Activated CD8-positive, alpha-beta memory T cell treated with anti-CD3 and anti-CD28 coated beads, Interleukin-2, amount 50 U/mL, for 4 hours (primary cell): ENCODE results near the gene ELOB.

Source experiments
- DNase-seq: peaks from one replicate; pipeline ENCODE4 v3.0.0-alpha.2; 2020

The ELOB gene

DNA sequence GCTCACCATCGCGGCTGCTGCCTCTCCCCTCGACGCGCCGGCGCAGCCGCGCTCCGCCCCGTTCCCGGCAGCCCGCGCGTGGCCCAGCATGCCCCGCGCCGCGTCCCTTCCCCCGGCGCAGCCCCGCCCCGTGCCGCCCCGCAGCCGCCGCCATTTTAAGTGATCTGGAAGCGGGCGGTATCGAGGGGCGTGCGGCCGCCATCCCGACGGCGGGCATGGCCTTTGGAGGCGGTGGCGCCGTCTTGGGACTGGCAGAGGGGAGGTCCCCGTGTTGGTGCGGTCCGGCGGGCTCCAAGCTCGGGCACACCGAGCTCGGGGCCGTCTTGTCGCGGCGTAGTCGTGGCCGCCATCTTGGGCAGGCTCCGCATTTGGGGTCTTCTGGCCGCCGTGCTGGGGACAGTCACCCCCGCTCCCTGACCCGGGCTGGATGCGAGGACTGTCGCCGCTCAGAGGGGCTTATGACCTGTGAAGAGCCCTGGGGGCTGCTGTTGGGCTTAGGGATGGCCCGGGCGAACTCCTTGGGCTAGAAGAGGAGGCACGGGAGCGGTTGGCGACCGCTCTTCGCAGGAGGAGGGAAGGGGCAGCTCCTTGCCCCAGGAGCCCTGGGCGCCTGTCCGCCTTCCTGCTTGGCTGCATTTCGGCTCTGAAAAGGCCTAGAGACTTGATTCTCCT is at the start of gene ELOB:
Gene ELOB (minus strand): TSS at position 50 of the 672 bp plus-strand sequence. CDS start 41 bp downstream, at position 9.
- DNase-seq = peak; percentile 89

DNA sequence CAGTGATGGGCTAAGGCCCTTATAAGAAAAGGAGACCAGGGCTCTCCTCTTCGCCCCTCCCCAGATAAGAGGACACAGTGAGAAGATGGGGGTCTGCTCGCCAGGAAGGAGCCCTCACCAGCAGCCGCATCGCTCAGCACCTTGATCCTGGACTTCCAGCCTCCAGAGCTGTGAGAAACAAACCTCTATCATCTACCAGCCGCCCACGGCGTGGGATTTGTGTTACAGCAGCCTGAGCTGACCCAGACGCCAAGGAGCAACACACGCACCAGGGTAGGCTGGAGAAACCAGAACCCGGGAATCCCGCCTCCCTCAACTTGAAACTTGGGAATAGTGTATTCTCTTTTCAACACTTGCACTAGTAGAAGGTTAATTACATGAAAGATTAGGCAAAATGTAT is 48.8 kb upstream of the ELOB start:
- no peak for DNase-seq

DNA sequence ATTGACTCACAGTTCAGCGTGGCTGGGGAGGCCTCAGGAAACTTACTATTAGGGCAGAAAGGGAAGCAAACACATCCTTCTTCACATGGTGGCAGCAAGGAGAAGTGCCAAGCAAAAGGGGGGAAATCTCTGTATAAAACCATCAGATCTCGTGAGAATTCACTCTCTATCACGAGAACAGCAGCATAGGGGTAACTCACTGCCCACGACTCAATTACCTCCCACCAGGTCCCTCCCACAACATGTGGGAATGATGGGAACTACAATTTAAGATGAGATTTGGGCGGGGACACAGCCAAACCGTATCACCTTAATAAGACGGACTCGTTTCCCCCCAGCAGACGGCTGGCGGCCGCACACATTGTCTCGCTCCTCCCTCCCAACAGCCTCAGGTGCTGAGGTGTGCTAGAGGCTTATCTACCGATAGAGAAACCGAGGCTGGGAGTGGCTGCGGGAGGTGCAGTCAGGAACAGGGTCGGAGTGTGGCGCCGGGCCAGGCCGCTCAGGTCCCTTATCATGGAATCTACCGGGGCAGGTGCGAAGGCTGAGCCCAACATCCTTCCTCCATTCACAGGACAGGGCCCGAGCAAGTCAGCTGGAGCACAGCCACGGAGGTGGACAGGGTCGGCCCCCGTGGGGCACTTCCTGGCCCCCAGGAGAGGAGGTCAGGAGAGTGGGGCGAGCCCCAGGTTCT is 48.1 kb upstream of the ELOB start:
- no peak for DNase-seq

DNA sequence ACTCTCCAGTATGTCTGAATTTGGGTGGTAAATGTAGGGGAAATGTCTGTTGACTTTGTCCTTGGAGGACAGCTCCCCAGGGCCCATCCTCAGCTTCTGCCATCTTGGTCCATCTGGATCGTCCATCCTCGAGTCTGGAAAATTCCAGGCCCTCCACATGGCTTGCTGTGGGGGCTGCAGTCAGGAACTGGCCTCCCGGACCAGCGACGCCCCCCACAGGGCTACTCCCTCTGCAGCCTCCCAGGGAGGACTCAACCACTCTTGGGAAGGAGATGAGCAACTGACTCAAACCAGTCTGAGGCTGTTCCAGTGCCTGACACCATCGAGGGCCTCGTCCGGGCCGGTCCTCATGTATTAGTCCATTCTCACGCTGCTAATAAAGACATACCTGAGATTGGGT is 47.5 kb upstream of the ELOB start:
- DNase-seq = no peak

DNA sequence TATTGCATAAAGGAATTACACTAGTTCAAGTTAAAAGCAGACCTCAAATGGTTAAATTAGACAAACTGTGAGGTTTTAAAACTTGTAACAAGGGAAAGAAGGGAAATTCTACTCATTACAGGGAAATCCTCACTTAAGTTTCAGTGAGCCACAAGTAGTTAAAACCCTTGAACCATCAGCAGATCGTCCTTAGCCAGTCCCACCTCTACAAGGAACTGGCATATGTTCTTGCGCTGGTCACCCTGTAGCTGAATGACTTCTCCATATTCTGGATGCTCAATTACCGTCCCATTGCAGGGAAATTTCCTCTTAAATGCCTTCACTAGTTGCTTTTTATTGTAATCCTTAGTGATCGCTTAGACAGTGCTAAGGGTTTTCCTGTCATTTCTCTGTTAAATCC is 45.4 kb upstream of the ELOB start:
- DNase-seq = no peak

DNA sequence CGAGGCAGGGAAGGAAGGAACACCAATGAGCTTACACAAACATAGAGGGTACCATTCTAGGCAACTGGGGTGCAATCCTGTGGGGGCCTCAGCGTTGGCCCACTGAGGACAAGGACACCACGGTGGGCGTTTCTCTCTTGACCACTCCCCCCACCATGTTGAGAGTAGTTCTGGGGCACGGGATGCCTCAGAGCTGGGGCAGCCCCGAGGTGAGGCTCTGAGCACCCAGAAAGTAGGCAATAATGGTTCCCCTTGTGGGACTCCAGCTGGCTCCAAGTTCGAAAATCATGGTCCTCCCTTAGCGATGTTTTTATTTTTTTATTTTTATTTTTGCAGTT is 45.0 kb upstream of the ELOB start:
- no peak for DNase-seq

DNA sequence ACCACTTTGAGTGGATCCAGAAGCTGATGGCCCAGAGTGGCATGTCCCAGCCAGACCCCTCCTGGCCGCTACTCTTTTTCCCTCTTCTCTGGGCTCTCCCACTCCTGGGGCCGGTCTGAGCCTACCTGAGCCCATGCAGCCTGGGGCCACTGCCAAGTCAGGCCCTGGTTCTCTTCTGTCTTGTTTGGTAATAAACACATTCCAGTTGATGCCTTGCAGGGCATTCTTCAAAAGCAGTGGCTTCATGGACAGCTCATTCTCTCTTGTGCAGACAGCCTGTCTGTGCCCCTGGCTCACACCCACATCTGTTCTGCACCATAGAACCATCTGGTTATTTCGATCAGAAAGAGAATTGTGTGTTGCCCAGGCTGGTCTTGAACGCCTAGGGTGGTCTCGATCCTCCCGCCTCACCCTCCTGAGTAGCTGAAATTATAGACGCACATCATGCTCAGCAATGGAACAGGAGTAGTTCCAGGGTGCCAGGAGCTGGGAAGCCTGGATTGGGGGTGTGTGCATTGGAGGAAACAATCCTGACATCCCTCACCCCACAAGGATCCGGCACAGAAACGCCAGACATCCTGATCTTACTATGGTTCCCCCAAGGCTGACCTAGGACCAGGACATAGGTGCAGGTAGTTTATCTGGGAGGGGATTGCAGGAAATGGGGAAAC is 44.5 kb upstream of the ELOB start:
- DNase-seq = no peak

DNA sequence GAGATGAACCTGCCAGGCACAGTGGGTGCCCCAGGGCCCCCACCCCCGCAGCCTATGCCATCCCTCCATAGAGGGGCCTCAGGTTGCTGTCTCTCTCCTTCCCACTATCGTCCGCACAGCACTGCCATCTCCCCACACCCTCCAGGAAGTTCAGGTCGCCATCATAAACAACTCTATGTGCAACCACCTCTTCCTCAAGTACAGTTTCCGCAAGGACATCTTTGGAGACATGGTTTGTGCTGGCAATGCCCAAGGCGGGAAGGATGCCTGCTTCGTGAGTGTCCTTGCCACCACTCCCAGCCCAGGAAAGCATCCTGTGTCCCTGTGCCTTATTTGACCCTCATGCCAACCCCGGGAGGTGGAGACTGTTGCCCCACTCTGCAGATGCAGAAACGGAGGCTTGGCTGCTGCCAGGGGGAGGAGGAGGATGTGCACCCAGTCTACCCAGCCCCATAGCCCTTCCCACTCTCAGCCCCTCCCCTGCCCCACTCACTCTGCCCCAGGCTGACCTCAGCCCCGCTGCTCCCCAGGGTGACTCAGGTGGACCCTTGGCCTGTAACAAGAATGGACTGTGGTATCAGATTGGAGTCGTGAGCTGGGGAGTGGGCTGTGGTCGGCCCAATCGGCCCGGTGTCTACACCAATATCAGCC is 43.9 kb upstream of the ELOB start:
- no peak for DNase-seq

DNA sequence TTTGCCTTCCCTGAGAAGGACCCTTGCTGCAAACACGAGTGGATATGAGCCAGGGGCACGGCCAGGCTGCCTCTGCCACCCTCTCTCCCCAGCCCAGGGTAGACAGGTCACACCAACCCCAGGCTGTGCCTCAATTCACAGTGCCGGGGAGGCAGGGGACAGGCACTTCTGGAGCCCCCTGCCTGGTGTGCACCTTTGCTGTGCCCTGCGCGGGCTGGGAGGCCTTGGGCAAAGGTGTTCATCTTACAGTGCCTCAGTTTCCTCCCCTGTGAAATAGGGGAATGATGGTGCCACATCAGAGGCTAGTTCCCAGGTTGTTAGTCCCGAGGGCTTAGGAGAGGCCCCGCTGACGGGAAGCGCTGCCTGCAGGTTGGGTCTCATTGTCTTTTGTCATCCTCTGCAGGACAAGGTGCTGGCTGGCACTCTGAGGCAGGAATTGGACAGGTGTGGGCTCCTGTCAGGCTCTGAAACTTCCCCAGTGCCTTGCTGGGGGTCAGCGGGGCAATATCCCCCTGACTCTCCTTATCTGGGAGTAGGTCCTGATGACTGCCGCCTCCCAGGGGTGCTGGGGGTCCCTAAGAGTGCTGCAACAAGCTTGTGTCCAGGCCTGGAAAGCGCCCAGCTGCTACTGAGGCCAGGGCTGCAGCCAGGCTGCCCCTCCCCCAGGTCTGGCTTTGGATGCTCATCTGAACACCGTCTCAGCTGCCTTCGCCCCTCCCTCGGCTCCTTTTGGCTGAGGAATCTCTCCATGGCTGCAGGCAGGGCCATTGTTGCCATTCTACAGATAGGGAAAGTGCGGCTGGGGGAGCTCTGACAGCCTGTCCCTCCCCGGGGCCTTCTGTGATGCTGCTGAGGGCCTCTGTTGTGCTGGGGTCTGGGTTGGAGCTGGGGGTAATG is 43.1 kb upstream of the ELOB start:
- no peak for DNase-seq

DNA sequence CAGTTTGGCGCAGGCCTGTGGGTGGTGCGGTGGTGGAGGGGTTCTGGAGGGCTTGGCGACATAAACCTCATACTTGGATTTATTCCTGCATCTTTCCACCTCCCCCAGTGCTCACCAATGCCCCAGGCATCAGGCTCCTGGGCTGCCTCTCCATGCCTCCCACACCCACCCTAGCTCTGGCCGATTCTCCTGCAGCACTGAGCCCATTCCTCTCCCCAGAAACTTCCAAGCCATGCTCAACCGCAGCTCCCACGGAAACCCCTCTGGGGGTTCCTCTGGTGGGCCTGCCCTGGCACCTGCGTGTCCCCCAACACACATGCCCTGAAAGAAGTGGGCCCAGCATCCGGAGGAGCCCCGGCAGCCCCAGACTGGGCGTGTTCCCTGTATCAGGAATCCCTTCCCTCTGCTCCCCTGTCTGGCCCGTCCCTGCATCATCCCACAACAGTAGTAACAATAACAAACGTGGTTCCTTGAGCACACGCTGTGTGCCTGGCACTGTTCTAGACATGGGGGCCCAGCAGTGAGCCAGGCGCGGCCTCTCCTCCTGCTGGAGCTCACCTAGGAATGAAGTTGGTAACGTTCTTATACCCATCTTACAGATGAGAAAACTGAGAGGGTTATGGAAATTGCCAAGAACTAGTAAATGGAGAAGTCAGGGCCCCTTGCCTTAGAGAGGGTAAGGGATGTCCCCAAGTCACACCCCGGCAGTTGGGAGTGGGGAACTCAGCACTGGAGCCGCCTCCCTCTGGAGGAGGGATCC is 42.3 kb upstream of the ELOB start:
- DNase-seq = no peak

DNA sequence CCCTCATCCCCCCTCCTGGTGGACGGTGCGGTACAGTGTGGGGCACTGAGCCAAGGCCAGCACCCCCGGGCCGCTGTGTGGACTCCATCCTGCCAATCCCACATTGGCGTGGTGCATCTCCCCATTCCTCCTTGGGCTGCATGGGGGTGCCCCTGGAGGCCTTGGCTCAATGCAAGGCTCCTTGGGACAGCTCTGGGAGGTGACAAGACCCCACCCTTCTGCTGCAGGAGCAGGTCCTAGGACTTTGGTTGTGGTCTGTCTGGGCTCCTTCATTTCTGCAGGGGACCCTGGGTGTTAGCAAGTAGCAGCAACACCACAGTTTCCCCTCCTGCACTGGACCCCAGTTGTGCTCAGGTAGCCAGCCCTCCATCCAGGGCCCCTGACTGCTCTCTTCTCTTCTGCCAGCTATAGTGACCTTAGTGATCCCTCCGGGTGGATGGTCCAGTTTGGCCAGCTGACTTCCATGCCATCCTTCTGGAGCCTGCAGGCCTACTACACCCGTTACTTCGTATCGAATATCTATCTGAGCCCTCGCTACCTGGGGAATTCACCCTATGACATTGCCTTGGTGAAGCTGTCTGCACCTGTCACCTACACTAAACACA is 41.3 kb upstream of the ELOB start:
- no peak for DNase-seq

DNA sequence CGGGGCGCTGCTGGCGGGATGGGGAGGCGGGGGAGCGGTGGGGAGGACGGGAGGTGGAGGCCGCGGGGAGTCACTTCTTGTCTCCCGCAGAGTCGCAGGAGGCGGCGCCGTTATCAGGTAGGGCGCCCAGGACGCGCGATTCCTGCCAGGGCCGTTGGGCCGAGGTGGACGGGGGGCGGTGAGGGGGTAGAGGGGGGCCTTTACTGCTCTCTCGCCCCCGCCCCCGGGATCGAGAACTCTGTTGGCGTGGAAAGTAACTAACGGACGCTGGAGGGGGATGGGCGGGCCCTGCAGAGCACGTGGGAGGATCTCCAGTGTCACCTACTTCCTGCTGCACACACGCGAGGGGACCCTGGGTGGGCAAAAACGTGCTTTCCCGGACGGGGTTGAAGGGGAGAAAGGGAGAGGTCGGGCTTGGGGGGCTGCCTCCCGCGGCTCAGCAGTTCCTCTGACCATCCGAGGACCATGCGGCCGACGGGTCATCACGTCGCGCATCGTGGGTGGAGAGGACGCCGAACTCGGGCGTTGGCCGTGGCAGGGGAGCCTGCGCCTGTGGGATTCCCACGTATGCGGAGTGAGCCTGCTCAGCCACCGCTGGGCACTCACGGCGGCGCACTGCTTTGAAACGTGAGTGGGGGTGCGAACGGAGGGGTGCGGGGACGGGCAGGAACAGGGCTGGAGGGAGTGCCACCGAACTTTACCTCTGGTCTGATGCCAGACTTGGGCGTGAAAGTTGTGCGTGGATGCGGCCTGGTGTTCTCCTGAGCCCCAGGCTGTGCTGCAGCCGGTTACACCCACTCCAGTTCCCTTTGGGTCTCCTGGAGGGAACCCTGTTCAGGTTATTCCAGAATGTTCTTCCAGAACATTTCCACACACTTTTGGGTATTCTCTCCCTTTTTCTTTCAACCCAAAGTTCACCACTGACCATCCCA is 40.5 kb upstream of the ELOB start:
- DNase-seq = no peak

DNA sequence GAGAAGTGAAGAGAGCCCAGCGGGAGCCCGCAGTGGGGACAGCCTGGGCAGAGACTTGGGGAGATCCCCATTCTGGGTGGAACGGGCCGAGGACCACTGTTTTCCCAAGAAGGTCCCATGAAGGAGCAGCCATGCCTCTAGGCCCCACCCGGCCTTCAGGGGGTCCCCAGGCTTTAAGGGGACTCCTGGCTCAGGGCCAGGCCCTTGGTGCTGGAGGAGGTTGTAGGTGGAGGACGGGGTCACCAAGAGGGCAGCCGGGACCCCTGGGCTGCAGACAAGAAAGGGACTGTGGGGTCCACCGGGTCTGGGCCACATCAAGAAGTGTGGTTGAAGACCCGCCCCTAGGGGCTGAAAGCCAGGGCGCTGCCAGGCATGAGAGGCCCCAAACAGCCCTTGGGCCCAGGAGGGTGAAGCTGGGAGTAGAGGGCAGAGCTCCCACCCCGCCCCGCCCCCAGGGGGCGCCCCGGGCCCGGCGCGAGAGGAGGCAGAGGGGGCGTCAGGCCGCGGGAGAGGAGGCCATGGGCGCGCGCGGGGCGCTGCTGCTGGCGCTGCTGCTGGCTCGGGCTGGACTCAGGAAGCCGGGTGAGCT is 39.8 kb upstream of the ELOB start, which contains the start of gene PRSS21:
Gene PRSS21 (plus strand): TSS at position 487 of the 589 bp plus-strand sequence. CDS start 32 bp downstream, at position 519.
- peak; percentile 35 for DNase-seq

DNA sequence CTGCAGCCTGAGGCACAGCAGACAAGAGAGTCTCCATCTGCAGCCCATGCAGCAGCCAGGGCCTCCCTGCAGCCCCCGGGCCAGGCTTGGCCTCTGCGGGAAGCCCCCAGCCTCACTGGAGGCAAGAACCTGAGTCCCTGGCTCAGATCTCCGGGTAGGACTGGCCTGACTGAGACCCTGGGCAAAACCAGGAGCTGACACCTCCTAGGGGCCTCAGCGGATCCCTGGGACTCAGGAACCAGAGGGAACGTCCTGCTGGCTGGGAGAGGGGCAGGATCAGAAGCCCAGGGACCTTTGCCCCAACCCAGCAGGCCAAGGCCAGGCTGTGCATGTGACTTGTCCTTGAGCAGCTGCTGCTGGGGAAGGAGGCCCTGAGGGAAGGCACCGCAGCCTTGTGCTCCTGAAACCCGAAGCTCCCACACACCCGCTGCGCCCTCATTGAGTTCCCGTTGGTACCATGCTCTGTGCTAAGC is 38.3 kb upstream of the ELOB start:
- DNase-seq = no peak

DNA sequence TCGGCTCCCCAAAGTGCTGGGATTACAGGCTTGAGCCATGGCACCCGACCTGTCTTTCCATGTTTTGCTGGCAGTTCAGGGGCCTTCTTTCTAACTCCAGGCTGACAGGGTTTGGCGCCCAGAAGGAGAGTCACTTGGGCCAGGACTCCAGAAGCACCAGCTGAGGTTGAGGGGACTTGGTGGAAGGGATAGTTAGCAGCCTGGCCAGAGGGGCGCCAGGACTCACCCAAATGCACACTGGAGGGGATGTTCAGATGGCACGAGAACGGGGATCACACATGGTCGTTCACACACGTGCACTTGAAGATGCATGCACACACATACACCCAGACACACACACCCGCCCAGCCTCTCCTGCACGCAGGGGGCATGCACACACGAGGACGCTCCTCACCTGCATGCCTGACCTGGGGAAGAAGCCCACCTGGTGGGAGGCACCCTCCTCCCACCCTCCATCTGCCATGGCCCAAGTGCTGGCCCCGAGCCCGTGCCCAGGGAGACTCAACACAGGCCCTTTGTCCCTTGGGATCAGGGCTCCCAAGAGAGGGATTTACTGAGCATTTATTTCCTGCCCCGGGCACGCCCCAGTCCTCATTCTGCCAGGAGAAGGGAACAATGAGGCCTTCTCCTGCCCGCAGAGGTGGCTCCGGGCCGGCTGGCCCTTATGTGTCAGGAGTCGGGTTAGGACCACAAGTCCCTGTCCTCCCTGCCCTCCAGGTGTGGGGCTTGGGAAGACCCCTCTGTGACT is 37.6 kb upstream of the ELOB start:
- DNase-seq = no peak

DNA sequence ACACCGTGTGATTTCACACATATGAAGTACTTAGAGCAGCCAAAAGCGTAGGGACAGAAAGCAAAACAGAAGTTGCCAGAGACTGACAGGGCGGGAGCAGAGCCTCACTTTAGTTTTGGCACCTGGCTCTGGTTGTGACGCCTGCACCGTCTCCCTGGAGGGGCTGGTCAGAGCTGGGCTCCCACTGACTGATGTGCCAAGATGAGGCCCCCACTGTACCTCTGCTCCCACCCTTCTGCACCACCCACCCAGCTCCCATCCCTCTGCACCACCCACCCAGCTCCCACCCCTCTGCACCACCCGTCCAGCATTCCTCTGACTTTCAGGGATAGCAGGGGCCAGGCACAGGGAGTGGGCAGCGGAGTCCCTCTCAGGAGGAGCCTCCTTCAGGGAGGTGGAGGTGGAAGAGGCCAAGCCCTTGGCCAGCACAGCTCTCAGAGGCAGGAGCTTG is 36.7 kb upstream of the ELOB start:
- no peak for DNase-seq

DNA sequence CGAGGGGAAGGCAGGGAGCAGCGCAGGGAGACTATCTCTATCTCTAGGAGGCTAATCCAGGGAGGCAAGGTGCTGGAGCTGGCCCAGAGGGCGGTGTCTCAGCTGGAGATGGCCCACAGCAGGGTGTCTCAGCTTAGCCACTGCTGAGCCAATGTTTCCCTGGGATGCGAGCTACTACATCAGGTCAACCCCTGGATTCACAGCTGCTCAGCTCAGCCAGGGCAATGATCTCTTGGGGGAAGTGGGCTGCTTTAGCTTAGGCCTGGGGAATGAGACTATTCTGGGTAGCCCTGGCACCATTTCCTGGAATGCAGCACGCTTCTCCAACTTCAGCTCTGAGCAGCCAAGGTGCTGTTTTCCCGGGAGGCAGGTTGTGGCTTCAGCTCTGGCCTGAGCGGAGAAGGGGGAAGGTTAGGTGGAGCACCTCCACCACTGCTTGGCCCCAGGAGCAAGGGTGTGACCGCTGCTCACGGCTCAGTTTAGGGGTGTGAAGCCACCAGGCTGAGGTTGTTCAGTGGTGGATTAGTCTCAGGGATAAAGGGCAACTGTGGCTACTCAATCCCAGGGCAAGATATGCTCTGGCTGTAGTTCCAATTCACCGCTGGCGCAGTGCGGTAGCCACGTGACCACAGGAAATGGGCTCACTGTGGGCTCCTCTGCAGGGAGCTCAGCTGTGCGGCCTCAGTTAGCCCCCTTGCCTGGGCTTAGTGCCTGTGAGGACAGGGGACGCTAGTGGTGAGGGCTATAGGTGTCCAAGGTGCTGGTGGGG is 34.8 kb upstream of the ELOB start:
- DNase-seq = no peak

DNA sequence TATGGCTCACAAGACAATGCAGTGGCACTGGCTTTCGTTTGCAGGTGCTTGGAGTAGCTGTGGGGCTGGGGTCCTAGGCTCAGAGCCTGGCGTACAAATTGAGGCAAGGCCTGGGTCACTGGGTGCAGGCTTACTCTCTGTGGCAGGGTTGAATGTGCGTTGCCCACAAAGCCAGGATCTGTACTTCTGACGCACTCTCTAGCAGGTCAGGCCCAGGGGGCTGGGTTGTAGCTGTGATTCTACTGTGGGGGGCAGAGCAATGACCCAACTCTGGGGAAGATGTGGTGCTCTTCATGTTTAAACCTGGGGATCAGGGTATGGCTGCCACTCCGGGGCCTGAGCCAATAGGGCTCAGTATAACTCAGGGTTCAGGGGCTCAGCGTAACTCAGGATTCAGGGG is 33.6 kb upstream of the ELOB start:
- DNase-seq = no peak
